NCI-H146 treated with DMSO at 0.1 percent for 48 hours (cell line): ENCODE data around the gene TSTD1.
A peak's percentile ranks its signal among the peaks of the same experiment; 100 is the strongest.
"Not testable (repeated sequence)": the region's sequence is repeated elsewhere in the genome, so short reads cannot be mapped to it uniquely, and the experiment has no call there.

Experiments
- DNase-seq: peaks from one replicate; lab custom pipeline; 2025; ENCODE audit not compliant: unreplicated experiment; lab: John Stamatoyannopoulos, UW

Gene TSTD1

GRCh38 chr1:161039154-161039545 is 386 bp upstream of the TSTD1 start:
- no peak for DNase-seq

DNA sequence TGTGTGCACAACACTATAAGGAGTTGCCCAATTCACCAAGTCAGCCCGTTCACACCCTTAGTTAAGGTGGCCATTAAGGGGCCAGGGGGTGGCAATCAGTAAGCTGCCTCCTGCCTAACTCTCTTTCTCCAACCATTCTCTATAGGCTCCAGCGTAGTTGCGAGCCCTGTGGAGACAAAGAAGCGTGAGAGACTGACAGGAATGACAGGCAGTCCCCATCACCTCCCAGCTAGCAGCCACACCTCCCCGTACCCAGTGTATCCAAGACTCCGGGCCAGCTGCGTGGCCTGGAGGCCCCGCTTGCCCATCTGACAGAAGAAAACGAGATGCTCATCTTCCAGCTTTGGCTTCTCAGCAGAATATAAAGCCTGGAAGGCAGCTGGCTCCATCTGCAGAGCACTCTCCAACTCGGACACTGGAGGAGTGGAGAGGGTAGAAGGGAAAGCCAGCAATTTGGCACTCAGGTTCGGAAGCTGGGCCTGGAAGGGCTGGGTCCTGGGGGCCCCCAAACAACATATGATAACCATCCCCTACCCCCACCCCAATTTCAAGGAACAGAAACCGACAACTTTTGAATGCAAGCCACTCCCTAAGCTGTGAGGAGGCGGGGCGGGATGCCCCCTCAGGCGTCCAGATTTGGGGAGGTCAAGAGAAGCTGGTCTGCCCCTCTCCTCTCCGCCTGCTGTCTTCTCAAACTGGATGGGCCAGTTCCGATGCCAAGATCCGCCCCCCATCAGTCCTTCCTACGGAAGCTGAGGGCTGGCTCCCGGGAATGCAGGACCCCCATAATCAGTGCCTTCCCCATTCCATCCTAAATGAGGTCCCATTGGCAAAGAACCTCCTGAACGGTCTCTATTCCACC is 872 bp downstream of the TSTD1 start:
- DNase-seq, result no peak

GRCh38 chr1:161033751-161034150 is 5.0 kb downstream of the TSTD1 start:
- no peak for DNase-seq

GRCh38 chr1:161032409-161032808 is 6.4 kb downstream of the TSTD1 start:
- no peak for DNase-seq

- DNase-seq, result no peak
These were observed 6.9 kb downstream of the TSTD1 start for GRCh38 chr1:161031874-161032273.

DNA sequence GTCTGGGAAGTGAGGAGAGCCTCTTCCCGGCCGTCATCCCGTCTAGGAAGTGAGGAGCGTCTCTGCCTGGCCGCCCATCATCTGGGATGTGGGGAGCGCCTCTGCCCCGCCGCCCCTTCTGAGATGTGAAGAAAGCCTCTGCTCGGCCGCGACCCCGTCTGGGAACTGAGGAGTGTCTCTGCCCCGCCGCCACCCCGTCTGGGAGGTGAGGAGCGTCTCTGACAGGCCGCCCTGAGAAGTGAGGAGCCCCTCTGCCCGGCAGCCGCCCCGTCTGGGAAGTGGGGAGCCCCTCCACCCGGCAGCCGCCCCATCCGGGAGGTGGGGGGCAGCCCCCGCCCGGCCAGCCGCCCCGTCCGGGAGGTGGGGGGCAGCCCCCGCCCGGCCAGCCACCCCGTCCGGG is 9.3 kb downstream of the TSTD1 start:
- not testable (repeated sequence) for DNase-seq

- not testable (repeated sequence) for DNase-seq
These were observed 11.8 kb downstream of the TSTD1 start for GRCh38 chr1:161026954-161027353.

DNA sequence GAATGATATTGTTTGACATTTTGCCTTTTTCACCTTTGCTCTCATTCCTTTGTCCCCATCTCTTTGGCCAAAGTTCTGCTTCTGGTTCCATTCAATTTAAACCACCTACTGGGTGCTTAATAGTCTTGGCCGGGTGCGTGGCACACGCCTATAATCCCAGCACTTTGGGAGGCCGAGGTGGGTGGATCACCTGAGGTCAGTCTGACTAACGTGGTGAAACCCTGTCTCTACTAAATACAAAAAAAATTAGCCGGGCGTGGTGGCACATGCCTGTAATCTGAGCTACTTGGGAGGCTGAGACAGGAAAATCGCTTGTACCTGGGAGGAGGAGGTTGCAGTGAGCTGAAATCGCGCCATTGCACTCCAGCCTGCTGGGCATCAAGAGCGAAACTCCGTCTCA is 16.3 kb downstream of the TSTD1 start:
- not testable (repeated sequence) for DNase-seq

DNA sequence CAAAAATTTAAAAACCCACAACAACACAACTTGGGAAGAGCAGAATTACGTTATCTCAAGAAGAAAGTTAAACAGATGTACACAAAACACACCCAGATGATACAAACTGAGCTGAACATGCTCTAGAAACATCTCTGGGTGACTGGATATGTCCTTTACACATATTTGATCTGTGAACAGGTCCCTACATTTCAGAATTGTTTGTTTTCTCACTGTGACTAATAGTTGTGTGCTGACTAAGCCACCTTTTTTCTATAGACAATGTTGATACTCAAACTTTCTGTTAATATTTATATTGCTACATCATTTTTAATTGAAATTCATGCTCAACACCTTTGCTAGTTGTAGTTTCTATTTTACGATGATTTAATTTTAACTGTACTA is 16.8 kb downstream of the TSTD1 start:
- no peak for DNase-seq

DNA sequence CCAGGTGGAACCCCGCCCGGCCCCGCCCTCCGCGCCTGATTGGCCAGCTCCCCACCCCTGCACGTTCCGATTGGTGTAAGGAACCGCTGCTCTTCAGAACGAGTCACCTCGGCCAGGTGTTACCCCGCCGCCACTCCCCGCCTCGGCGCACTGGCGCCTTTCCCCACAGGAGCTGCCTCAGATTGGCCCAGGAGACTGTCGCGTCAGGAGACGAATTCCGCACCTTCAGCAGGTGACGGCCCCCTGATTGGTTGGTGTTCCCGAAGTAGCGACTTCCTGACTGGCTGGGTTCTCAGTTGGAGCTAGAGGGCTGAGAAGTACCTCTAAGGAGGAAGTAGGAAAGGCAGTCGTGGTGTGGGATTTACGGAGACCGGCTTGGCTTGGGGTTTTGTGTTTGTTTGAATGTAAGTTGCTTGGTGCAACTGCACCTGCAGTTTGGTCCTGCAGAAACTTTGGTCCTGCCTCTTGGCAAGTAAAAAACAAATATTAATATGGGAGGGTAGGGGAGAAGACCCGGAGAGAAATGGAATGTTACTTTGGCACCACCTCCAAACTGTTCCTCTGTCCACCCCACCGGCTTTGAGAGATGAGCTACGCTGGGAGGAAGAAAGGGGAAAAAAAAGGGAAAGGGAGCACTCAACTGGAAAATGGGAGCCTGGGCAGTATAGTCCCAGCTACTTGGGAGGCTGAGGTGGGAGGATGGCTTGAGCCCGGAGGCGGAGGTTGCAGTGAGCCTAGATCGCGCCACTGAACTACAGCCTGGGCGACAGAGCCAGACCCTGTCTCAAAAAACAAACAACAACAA is 17.4 kb downstream of the TSTD1 start:
- peak; percentile 98 for DNase-seq

- peak; percentile 69 for DNase-seq
These were observed 18.1 kb downstream of the TSTD1 start, which contains the start of gene F11R for GRCh38 chr1:161020509-161021164. TSS of gene F11R (minus strand) at chr1:161021152. CDS start at chr1:161021073, 79 bp downstream.

DNA sequence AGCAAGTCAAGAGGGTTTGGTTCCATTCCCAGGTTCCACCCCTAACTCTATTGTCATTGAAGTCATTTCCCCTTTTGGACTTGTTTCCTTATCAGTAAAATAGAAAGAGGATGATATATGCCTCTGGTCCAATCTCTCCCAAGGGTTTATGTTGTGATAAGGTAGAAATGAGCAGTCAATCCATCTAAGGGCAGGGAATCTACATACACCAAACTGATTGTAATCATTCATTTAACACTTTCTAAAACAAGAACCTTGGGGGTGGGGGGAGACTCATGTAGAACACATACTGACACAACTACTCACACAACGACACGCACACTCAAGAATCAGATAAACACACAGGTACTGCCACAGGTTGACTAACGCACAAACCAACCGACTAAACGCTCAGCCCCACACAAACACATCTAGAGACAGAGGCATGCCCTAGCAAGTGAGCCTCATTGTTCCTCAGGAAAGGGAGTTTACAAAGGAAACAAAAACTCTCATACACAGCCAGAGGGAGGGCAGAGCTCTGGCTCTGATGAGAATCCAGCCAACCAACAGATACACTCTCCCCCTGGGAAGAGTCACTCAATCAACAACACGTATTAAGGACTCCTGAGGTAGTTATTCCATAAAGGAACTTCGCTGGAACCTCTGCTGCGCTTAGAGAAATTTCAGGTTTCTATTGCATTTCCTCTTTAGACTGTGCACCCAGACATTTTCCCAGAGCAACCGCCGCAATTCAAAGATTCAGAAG is 18.8 kb downstream of the TSTD1 start:
- DNase-seq, result peak; percentile 40

DNA sequence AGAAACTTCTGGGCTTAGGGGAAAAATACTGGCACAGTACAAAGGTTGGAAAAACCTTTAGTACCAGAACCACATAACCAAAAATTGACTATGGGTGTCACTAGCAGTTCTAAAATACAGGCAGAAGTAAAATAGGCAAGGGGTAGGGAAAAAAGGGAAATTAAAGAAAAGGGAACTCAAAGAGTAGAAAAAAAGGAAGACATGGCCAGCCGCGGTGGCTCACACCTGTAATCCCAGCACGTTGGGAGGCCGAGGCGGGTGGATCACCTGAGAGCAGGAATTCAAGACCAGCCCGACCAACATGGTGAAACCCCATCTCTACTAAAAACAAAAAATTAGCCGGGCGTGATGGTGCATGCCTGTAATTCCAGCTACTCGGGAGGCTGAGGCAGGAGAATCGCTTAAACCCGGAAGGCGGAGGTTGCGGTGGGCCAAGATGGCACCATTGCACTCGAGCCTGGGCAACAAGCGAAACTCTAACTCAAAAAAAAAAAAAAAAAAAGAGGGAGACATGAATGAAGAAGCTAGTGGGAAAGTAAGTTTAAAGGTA is 19.6 kb downstream of the TSTD1 start:
- DNase-seq, result not testable (repeated sequence)

DNA sequence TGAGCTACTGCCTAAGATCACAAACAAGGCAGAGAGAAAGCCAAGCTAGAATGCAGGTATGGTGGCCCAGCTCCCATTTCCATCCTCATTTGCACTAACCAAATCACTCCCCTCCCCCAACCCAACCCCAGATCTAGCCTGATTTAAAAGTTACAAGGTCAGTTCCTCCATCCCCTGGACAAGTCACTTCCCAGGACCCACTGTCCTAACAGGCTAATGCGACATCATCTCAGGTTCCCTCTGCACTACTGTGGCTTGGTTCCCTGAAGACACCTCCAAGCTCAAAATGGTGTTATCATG is 20.2 kb downstream of the TSTD1 start:
- no peak for DNase-seq

GRCh38 chr1:161017756-161018630 is 20.8 kb downstream of the TSTD1 start:
- DNase-seq, result no peak

DNA sequence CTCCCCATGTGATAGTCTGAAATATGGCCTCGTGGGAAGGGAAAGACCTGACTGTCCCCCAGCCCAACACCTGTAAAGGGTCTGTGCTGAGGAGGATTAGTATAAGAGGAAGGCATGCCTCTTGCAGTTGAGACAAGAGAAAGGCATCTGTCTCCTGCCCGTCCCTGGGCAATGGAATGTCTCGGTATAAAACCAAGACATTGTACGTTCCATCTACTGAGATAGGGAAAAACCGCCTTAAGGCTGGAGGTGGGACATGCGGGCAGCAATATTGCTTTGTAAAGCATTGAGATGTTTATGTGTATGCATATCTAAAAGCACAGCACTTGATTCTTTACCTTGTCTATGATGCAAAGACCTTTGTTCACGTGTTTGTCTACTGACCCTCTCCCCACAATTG is 21.6 kb downstream of the TSTD1 start:
- DNase-seq, result not testable (repeated sequence)

DNA sequence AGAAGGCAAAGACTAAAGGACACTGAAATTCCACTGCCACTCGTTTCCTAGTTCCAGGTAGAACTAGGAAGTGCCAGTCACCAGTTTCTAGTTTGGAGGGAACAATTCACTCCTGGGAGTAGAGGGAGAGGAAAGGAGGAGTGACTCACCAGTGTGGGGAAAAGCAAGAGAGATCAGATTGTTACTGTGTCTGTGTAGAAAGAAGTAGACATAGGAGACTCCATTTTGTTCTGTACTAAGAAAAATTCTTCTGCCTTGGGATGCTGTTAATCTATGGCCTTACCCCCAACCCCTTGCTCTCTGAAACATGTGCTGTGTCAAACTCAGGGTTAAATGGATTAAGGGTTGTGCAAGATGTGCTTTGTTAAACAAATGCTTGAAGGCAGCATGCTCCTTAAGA is 22.1 kb downstream of the TSTD1 start:
- not testable (repeated sequence) for DNase-seq

DNA sequence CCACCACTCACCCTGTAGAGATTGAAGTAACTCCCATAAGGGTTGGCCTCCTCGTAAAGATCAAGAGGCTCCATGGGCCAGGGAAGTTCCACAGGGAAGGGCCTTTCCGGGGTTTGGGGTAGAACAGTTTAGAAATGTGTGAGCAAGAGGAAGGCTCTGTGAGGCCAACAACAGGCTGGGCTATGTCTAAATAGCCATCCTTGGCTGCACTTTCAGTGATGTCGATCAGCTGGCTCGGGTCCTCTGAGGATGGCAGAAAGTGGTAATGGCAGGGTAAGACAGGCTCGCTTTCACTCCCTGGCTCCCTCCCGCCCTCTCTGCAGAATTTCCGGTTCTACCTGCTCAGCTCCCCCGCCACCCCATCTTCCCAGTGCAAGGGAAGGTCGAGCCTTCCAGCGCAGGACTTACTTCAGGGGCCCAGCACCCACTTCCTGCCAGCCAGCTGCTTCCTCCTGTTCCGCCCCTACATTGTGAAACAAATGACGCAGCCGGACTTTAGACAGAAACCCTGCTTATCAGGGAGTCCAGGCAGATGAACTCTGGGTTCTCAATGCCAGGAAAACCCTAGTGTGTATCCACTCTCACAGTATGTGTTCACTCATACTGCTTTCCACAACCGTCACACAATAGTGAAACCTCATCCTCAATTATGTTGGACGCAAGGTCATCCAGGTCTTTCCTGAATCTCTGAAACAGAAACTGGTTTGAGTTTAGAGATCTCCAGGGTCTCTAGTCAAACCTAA is 25.1 kb downstream of the TSTD1 start:
- DNase-seq, result no peak

DNA sequence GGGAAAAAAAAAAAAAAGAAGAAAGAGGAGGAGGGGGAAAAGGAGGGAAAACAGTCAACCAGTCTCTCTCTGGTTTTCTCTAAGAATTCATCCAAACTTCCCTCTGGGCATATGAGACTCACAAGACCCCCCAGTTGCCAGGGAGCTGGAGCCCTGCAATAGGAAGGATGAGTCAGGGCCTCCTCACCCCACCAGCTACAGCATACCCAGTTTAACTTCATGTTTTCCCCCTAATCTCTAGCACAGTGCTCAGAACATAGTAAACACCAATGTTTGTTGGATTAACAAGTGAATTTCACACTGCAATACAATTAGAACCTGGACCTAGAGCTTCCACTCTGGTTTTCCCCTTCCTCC is 25.7 kb downstream of the TSTD1 start:
- DNase-seq, result no peak
